Endothelial cell of umbilical vein (primary cell): ENCODE results near the gene ECSIT. TPM values are rescaled to one million over a fixed set of nuclear protein-coding genes. Genes with fewer than 3 reads are reported as not detected.
A peak's percentile ranks its signal among the peaks of the same experiment; 100 is the strongest.

Experiments
- BruUV-seq: library from RNA; stranded (reverse); fragments of 400-500 nt; replicated peaks from 2 replicates; lab custom pipeline; 2021; lab: Mats Ljungman, UMichigan
- CTCF ChIA-PET: fragments of 300-600, 350-600 bp; sonication (Branson Sonifier 250); formaldehyde crosslinking; loops from one replicate; lab custom pipeline; 2021; ENCODE audit warnings: antibody characterized with exemption, inconsistent platforms; lab: Charles Lee
- POLR2A ChIA-PET: fragments of 300-600, 350-600 bp; sonication (Branson Sonifier 250); formaldehyde crosslinking; loops from one replicate; lab custom pipeline; 2021; ENCODE audit warnings: antibody characterized with exemption, inconsistent platforms; lab: Charles Lee
- DNase-seq: peaks from one replicate; pipeline ENCODE4 v3.0.0-alpha.2; 2011; ENCODE audit warnings: low read depth, low spot score
- FAIRE-seq: peaks from 2 replicates; lab custom pipeline; 2011; peaks lifted over from hg19 to GRCh38; lab: Jason Lieb, UNC
- H2AFZ ChIP-seq: 2 replicates; pipeline ENCODE4 v1.6.0; 2012; ENCODE audit warnings: low read depth, low read length, control low read depth, inconsistent platforms
- H3K27ac ChIP-seq: 2 replicates; pipeline ENCODE4 v1.5.1; 2011; ENCODE audit warnings: low read depth, mild to moderate bottlenecking, control low read depth, low read length, moderate library complexity; ENCODE audit not compliant: insufficient read depth
- H3K27me3 ChIP-seq, 2 experiments: 2 replicates each; pipeline versions ENCODE4 v1.6.0 to v1.6.1; 2011; ENCODE audit warnings: low read length in 2 of 2, mixed read lengths in 1 of 2; ENCODE audit not compliant: control insufficient read depth in 2 of 2, insufficient read depth in 2 of 2
- H3K36me3 ChIP-seq, 2 experiments: 2 replicates in 1 of 2; 3 replicates in 1 of 2; pipeline ENCODE4 v1.5.1; 2011; ENCODE audit warnings: low read length in 2 of 2, mild to moderate bottlenecking in 1 of 2, moderate library complexity in 1 of 2; ENCODE audit not compliant: control insufficient read depth in 2 of 2, insufficient read depth in 2 of 2; ENCODE audit errors: extremely low read depth in 1 of 2
- H3K4me1 ChIP-seq: 3 replicates; pipeline ENCODE4 v1.5.1; 2011; ENCODE audit warnings: mild to moderate bottlenecking, low read length; ENCODE audit not compliant: control insufficient read depth, insufficient read depth; ENCODE audit errors: extremely low read depth
- H3K4me2 ChIP-seq: 2 replicates; pipeline ENCODE4 v1.6.1; 2011; ENCODE audit warnings: low read length, control low read depth, mixed read lengths; ENCODE audit not compliant: insufficient read depth
- H3K4me3 ChIP-seq, 3 experiments: fragments of 200-600 bp in 1 of 3; sonication (generic), shearing (Covaris generic) in 1 of 3; replicated peaks in 1 of 3; 2 replicates each; pipeline ENCODE4 v1.5.1; 2011 to 2016; ENCODE audit warnings: control low read depth in 3 of 3, low read length in 3 of 3, mild to moderate bottlenecking in 2 of 3, inconsistent platforms in 1 of 3, low read depth in 1 of 3, moderate library complexity in 1 of 3; ENCODE audit not compliant: insufficient read depth in 1 of 3
- H3K79me2 ChIP-seq: 2 replicates; pipeline ENCODE4 v1.6.0; 2012; ENCODE audit warnings: low read length, inconsistent platforms; ENCODE audit not compliant: control insufficient read depth, insufficient read depth
- H3K9ac ChIP-seq: replicated peaks from 2 replicates; pipeline ENCODE3; 2011; ENCODE audit warnings: low read length, control low read depth; ENCODE audit not compliant: insufficient read depth; ENCODE audit errors: extremely low read depth
- H3K9me1 ChIP-seq: replicated peaks from 3 replicates; pipeline ENCODE4 v1.6.0; 2011; ENCODE audit warnings: mild to moderate bottlenecking, low read length; ENCODE audit not compliant: control insufficient read depth, insufficient read depth; ENCODE audit errors: extremely low read depth
- H3K9me3 ChIP-seq: replicated peaks from 2 replicates; pipeline ENCODE4 v1.5.1; 2012; ENCODE audit warnings: low read length, inconsistent platforms; ENCODE audit not compliant: control insufficient read depth, insufficient read depth
- H4K20me1 ChIP-seq: replicated peaks from 2 replicates; pipeline ENCODE3; 2011; ENCODE audit warnings: mild to moderate bottlenecking, low read length; ENCODE audit not compliant: control insufficient read depth, insufficient read depth; ENCODE audit errors: extremely low read depth
- EZH2 ChIP-seq: IDR thresholded peaks from 2 replicates; pipeline ENCODE4 v1.6.1; 2012; ENCODE audit warnings: borderline replicate concordance, low read depth, mild to moderate bottlenecking, moderate library complexity, low read length, inconsistent platforms; ENCODE audit not compliant: severe bottlenecking
- FOS ChIP-seq: IDR thresholded peaks from 2 replicates; pipeline ENCODE4 v1.6.1; 2011; ENCODE audit warnings: mild to moderate bottlenecking, low read length, moderate library complexity, borderline replicate concordance; ENCODE audit not compliant: insufficient read depth
- GATA2 ChIP-seq: IDR thresholded peaks from 2 replicates; pipeline ENCODE4 v1.7.0; 2011; ENCODE audit warnings: low read depth, mild to moderate bottlenecking, moderate library complexity, mixed read lengths, low read length; ENCODE audit not compliant: insufficient read length, insufficient read depth
- JUN ChIP-seq: IDR thresholded peaks from 2 replicates; pipeline ENCODE4 v1.6.1; 2011; ENCODE audit warnings: borderline replicate concordance, low read depth; ENCODE audit not compliant: insufficient read length, insufficient read depth
- MYC ChIP-seq: IDR thresholded peaks from one replicate; pipeline ENCODE4 v1.6.1; 2011; ENCODE audit warnings: mild to moderate bottlenecking, low read depth, low read length
- POLR2A ChIP-seq: IDR thresholded peaks from 2 replicates; pipeline ENCODE4 v1.6.1; 2012; ENCODE audit warnings: low read depth, mild to moderate bottlenecking, control low read depth, low read length
- POLR2AphosphoS5 ChIP-seq: IDR thresholded peaks from 2 replicates; pipeline ENCODE4 v1.6.1; 2012; ENCODE audit warnings: low read depth, mild to moderate bottlenecking, control low read depth, low read length, moderate library complexity; ENCODE audit not compliant: insufficient read depth
- dilution Hi-C: fragments of 300-500 bp; cut with MboI; formaldehyde crosslinking; loops from one replicate; pipeline ENCODE4 v1.15.0; 2019; ENCODE audit warnings: low sequenced_read_pairs; ENCODE audit not compliant: extremely low pct_ligation_motif_present
- intact Hi-C: fragments of 100-400 bp; cut with micrococcal nuclease; formaldehyde crosslinking; loops from one replicate; pipeline ENCODE4 v1.10.0; 2022
- polyA plus RNA-seq, 4 experiments: library from polyadenylated mRNA; depleted of rRNA in 3 of 4; stranded (reverse) in 3 of 4; unstranded in 1 of 4; fragments of >200 nt; gene quantifications; 2 replicates each; pipeline versions ENCODE4 v1.2.1 to v1.2.3, GENCODE V29; 2011 to 2012; ENCODE audit warnings: missing spikeins in 1 of 4
- total RNA-seq: library from RNA; stranded (reverse); gene quantifications from 2 replicates; pipeline ENCODE4 v1.2.3, GENCODE V29; 2021
- TF ChIP-seq, protein P1 (sequence below), 2 donors: IDR thresholded peaks; 1 replicate in 1 of 2; 2 replicates in 1 of 2; pipeline ENCODE4 v1.5.1; 2011; ENCODE audit warnings: low read length in 2 of 2, mild to moderate bottlenecking in 2 of 2, moderate library complexity in 2 of 2, control low read depth in 1 of 2, inconsistent platforms in 1 of 2, low read depth in 1 of 2; ENCODE audit not compliant: insufficient read depth in 1 of 2; ENCODE audit errors: extremely low read depth in 1 of 2
- TF ChIP-seq, protein P2 (sequence below): IDR thresholded peaks from 2 replicates; pipeline ENCODE4 v1.6.1; 2011; ENCODE audit not compliant: insufficient read depth, insufficient read length

The ECSIT gene
- total and polyA plus RNA-seq, 2 donors (not counting 3 experiments of a cell fraction or from before 2014, with no cell fraction given) = 32.4 to 47.2 TPM

DNA sequence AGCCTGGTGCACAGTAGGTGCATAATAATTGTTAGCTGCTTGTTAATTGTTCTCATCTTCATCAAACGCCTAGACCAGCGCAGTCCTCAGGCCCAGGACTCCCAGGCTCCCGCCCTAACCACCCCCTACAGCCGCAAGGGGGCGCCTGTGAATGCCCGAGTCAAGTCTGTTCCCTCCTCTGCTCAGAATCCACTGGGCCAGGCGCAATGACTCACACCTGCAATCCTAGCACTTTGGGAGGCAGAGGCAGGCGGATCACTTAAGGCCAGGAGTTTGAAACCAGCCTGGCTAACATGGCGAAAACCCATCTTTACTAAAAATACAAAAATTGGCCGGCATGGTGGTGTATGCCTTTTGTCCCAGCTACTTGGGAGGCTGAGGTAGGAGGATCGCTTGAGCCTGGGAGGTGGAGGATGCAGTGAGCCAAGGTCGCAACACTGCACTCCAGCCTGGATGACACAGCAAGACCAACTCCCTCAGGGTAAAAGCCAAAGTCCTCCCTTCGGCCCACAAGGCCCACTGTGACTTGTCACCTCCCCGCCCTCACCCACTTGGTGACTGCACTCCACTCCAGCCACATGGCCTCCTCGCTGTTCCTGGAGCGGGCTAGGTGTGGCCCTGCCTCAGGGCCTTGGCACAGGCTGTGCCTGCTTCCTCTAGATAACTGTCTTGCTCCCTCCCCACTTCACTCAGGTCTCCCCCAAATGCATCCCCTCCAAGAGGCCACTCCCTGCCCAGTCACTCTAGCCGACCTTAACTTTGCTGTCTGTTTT lies 32.4 kb downstream of the ECSIT start:
- peak; percentile 48 for DNase-seq
- no peaks in the 10 kb centered on the region for H3K27me3 ChIP-seq
- TF ChIP-seq, protein P1, sequence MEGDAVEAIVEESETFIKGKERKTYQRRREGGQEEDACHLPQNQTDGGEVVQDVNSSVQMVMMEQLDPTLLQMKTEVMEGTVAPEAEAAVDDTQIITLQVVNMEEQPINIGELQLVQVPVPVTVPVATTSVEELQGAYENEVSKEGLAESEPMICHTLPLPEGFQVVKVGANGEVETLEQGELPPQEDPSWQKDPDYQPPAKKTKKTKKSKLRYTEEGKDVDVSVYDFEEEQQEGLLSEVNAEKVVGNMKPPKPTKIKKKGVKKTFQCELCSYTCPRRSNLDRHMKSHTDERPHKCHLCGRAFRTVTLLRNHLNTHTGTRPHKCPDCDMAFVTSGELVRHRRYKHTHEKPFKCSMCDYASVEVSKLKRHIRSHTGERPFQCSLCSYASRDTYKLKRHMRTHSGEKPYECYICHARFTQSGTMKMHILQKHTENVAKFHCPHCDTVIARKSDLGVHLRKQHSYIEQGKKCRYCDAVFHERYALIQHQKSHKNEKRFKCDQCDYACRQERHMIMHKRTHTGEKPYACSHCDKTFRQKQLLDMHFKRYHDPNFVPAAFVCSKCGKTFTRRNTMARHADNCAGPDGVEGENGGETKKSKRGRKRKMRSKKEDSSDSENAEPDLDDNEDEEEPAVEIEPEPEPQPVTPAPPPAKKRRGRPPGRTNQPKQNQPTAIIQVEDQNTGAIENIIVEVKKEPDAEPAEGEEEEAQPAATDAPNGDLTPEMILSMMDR (IDR thresholded peaks at IDR 0.05; ENCODE audit: extremely low read depth in 1 of 2, insufficient read depth in 1 of 2, low read depth in 1 of 2, low read length in 2 of 2) = peak; percentile 79 to 82
- TF ChIP-seq POLR2A = no peak

DNA sequence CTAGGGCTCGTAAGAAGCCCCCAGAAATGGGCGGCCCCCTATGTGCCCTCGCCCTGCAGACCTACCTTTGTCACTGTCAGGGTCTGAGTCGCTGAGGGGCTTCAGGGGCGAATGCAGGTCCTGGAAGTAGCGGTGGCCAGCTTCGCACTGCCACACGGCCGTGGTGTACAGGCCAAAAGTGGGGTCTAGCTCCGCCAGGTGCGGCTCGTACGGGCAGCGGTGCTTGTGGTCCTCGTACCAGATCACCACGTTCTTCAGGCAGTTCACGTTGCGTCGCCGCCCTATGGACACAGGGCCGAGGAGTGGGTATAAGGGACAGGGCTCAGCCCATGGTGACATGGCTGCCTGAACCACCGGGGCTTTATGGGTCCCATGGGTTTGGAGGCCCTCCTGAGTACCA lies 33.0 kb downstream of the ECSIT start:
- Histone ChIP-seq H3K27ac (no peak overlapping the region), H3K9ac (no peak overlapping the region), H3K27me3 (no peaks in the 10 kb centered on the region), H2AFZ (no peak overlapping the region), H3K9me1 (no peaks in the 10 kb centered on the region), H4K20me1 (no peaks in the 10 kb centered on the region), H3K4me2 (no peak overlapping the region), H3K4me3 (no peak overlapping the region), H3K36me3 (peaks cover 3 to 9% of the 10 kb centered on the region in 2 experiments), H3K4me1 (no peaks in the 10 kb centered on the region), H3K9me3 (no peaks in the 10 kb centered on the region), H3K79me2 (no peaks in the 10 kb centered on the region)
- no peak for FAIRE-seq
- intact Hi-C loops = loop anchor here (1.0 to 5.0 kb wide), 2 partner anchors 41 to 91 kb away; partner anchors contain the start of gene CNN1
- POLR2A ChIA-PET = no interaction called here
- CTCF ChIA-PET = interaction anchor here (1.0 to 1.6 kb wide), 3 partner anchors 10 to 92 kb away, joined by 3 to 4 read pairs (median 3); partner anchors contain the start of gene ZNF653
- dilution Hi-C loops = no loop called here
- BruUV-seq = no TSS peak
- no peak for DNase-seq
- no peak for TF ChIP-seq EZH2
- no peak for TF ChIP-seq FOS
- TF ChIP-seq GATA2 = no peak
- TF ChIP-seq, protein P2, sequence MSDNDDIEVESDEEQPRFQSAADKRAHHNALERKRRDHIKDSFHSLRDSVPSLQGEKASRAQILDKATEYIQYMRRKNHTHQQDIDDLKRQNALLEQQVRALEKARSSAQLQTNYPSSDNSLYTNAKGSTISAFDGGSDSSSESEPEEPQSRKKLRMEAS = no peak
- TF ChIP-seq, protein P1 (IDR thresholded peaks at IDR 0.05; ENCODE audit: extremely low read depth in 1 of 2, insufficient read depth in 1 of 2, low read depth in 1 of 2, low read length in 2 of 2) = no peak
- no peak for TF ChIP-seq POLR2AphosphoS5
- TF ChIP-seq POLR2A = no peak
- no peak for TF ChIP-seq MYC
- TF ChIP-seq JUN = no peak

More for the DNA sequence above, 32.4 kb downstream of the ECSIT start:
- Histone ChIP-seq H4K20me1 (no peaks in the 10 kb centered on the region), H3K4me3 (no peak overlapping the region), H3K9me1 (no peaks in the 10 kb centered on the region), H3K4me2 (no peak overlapping the region), H3K9me3 (no peaks in the 10 kb centered on the region), H2AFZ (no peak overlapping the region), H3K36me3 (peaks cover 3 to 9% of the 10 kb centered on the region in 2 experiments), H3K27ac (no peak overlapping the region), H3K9ac (no peak overlapping the region), H3K4me1 (no peaks in the 10 kb centered on the region), H3K79me2 (no peaks in the 10 kb centered on the region)
- intact Hi-C loops (loop anchor here (1.0 to 5.0 kb wide), 2 partner anchors 41 to 91 kb away; partner anchors contain the start of gene CNN1), dilution Hi-C loops (no loop called here)
- ChIA-PET POLR2A (no interaction called here), CTCF (interaction anchor here (1.0 to 2.0 kb wide), 4 partner anchors 9 to 92 kb away, joined by 3 to 7 read pairs (median 4); partner anchors contain the start of gene ZNF653)
- no TSS peak for BruUV-seq
- peak; percentile 80 for FAIRE-seq
